GM11168 (cell line): Measurements from ENCODE around the gene PDLIM5.
"Not testable (repeated sequence)": the region's sequence is repeated elsewhere in the genome, so short reads cannot be mapped to it uniquely, and the experiment has no call there.

Experiments
- in situ Hi-C: fragments of 300-500 bp; cut with MboI; formaldehyde crosslinking; loops from one replicate; pipeline ENCODE4 v1.12.0; 2022; ENCODE audit warnings: low sequenced_read_pairs; ENCODE audit not compliant: unreplicated experiment

The PDLIM5 gene, protein sequence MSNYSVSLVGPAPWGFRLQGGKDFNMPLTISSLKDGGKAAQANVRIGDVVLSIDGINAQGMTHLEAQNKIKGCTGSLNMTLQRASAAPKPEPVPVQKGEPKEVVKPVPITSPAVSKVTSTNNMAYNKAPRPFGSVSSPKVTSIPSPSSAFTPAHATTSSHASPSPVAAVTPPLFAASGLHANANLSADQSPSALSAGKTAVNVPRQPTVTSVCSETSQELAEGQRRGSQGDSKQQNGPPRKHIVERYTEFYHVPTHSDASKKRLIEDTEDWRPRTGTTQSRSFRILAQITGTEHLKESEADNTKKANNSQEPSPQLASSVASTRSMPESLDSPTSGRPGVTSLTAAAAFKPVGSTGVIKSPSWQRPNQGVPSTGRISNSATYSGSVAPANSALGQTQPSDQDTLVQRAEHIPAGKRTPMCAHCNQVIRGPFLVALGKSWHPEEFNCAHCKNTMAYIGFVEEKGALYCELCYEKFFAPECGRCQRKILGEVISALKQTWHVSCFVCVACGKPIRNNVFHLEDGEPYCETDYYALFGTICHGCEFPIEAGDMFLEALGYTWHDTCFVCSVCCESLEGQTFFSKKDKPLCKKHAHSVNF

DNA sequence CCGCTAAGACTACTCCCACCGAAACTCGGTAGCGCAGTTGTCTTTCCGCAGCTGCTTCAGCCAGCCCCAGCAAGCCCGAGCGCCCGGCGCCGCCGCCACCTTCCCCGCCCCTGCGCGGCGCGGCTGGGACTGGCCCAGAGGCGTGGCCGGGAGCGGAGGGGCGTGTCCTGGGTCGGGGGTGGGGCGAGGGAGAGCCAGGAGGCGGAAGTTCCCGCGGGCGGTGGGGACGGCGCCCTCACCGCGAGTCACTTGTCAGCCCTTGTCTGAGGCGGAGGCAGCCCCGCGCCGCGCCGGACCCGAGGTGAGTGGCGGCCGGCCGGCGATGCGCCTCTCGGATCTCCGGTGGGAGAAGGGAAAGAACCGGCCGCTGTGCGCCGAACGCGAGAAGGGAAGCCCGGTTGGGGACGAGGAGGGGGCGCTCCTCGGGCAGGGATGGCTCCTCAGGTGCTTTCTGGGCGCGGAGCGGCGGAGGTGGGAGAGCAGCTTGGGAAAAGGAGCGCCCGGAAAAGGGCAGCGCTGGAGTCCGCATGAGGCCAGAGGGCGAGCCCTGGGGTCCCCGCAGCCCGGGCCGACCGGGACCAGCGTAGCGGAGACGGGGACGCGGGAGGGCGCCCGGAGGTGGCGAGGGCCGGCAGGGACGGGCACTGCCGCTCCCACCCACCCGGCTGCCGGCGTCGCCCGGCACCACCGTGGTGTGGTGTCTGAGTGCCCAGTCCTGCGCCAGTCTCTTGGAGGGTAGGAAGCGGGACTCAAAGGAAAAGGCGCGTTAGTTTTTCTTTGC is at the start of gene PDLIM5:
Gene PDLIM5, plus strand, starts transcription at position 248 of the 781 bp plus-strand sequence. CDS start 3,347 bp downstream, outside the sequence.
- in situ Hi-C loops, result no loop called here

DNA sequence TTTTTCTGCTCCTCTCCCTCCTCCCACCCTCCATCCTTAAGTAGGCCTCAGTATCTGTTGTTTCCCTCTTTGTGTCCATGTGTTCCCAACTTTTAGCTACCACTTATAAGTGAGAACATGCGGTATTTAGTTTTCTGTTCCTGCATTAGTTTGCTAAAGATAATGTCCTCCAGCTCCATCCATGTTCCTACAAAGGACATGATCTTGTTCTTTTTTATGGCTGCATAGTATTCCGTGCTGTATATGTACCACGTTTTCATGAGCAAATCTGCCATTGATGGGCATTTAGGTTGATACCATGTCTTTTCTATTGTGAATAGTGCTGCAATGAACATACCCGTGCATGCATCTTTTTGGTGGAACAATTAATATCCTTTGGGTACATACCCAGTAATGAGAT is 49.3 kb upstream of the PDLIM5 start:
- in situ Hi-C loops, result not testable (repeated sequence)

DNA sequence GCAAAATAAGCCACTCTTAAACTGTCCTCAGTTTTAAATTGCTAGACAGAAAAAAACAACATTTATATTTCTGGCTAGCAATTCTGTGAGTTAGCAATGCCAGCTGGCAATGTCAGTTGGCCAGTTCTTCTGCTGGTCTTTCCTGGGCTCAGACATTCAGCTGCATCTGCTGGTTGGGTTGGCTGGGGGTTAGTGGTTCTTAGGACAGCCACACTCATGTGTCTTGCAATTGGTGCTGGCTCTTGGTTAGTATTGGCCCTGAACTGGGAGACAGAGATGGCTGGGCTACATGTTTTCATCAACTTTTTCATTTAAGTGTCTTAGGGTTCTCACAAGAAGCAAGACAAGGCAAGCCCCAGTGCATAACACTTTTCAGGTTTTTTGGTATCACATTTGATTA is 48.0 kb upstream of the PDLIM5 start:
- in situ Hi-C loops, result no loop called here

- in situ Hi-C loops, result loop anchor here (5.0 kb wide), 1 partner anchor 195 kb away; no protein-coding TSS in a partner anchor
Measured at GRCh38 chr4:94406668-94407437, 44.9 kb upstream of the PDLIM5 start.

DNA sequence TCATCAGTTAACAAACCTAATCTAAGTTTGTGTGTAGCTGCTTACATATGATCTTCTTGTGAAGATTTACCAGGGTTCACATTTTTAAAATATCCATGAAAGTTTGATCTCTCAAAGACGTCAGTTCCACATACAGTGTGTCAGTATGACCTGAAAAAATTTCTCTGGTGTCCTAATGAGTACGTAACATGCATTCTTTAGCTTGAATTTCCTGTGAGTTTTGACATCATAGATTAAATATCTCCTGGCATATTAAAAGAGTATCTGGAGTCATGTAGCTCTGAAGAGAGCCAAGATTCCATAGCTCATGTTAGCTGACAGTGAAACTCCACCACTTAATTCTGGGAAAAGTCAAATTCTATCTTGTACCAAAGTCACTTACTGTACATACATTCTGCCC is 43.9 kb upstream of the PDLIM5 start:
- in situ Hi-C loops, result loop anchor here (5.0 kb wide), 1 partner anchor 194 kb away; no protein-coding TSS in a partner anchor

GRCh38 chr4:94408549-94409374 is 43.0 kb upstream of the PDLIM5 start:
- in situ Hi-C loops, result loop anchor here (5.0 kb wide), 1 partner anchor 194 kb away; no protein-coding TSS in a partner anchor

- in situ Hi-C loops, result loop anchor here (5.0 kb wide), 1 partner anchor 193 kb away; no protein-coding TSS in a partner anchor
Measured at GRCh38 chr4:94409375-94409679, 42.4 kb upstream of the PDLIM5 start.

DNA sequence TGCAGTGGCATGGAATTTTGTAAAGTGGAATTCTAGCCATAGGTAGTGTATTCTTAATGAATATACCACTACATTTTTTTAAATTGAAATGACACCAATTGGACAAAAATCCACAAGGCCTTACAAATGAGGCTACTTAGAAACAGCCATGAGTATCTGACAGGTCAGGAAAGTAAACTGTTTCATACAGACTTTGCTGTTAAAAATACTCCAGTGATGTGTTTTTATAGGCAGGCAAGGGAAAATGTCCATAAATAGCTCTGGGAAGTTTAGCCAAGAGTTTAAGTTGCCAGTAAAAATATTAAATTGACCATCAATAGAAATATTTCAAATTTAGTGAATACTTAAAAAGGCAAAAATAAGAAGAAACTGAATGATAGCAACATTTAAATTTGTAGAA is 41.8 kb upstream of the PDLIM5 start:
- in situ Hi-C loops, result loop anchor here (5.0 kb wide), 1 partner anchor 192 kb away; no protein-coding TSS in a partner anchor

- in situ Hi-C loops, result no loop called here
Measured at GRCh38 chr4:94410678-94411206, 41.0 kb upstream of the PDLIM5 start.

DNA sequence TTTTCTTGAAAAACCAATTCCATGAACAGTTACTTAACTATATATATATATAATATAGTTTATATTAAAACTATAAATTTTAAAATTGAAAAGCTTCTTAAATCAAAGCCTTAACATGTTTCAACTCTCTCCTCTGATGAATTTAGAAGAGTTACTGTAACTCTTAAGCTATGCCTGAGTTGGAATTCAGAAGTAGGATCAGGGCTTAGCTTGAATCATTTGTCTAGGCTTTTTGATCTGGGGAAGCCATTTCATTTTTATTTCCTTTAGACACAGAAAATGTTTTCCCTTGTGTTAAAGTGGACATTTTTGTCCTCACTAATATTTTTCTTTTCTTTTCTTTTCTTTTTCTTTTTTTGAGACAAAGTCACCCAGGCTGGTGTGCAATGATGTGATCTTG is 40.4 kb upstream of the PDLIM5 start:
- in situ Hi-C loops, result no loop called here

- in situ Hi-C loops, result no loop called here
Measured at GRCh38 chr4:94412019-94412657, 39.6 kb upstream of the PDLIM5 start.

DNA sequence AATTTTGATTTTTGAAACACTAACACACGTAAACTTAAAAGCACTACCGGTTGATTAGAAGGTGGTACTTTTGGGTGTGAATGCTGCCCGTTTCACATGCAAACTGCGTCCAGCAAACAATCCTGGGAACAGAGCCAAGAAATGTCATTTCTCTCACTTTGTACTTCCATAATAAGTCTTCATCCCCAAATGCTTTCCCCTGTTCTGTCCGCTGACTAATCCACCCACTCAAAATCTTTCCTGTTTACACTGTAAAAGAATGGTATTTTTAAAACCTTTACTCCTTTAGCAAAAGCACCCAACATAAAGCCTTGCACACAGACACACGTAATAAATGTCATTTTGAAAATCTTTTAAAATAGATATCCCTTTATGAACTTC is 39.1 kb upstream of the PDLIM5 start:
- in situ Hi-C loops, result no loop called here

DNA sequence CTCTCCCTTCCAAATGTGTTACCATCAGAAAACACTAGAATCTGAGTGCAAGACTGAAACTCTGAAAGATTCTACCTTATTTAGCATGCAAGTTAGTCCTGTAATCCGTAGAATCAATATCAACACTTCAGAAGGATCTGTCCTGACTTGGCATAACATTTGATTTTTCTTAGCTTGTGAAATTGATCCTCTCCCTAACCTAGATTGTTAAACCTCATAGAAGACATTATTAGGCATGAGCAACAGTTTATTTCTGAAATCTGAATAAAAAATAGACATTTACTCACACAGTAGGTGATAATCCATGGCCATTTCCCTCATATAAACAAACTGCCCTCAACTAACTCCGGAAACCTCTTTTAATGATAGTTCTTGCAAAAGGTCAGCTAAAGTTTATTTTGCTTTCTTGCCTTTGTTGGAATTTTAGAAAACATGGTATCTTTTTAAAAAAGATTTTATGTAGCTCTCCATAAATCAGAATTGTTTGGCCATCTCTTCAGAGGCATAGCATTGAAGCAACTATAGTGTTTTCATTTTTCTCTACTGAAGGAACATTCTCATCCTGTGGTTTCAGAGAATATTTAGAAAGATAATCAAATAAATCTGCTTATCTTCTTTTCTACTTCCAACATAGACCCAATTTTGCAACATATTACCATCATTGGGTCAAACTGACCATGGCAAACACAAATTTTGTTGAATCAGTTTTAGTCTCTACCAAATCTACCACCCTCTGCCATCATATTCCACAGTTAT is 38.5 kb upstream of the PDLIM5 start:
- in situ Hi-C loops, result no loop called here

- in situ Hi-C loops, result no loop called here
Measured at GRCh38 chr4:94414907-94415306, 36.8 kb upstream of the PDLIM5 start.

DNA sequence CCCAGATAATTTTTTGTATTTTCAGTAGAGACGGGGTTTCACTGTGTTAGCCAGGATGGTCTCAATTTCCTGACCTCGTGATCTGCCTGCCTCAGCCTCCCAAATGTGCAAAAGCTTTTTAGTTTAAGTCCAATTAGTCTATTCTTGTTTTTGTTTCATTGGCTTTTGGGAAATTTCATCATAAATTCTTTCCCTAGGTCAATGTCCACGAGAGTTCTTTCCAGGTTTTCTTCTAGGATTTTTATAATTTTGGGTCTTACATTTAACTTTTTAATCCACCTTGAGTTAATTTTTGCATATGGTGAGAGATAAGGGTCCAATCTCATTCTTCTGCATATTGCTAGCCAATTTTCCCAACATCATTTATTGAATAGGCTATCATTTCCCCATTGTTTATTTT is 36.3 kb upstream of the PDLIM5 start:
- in situ Hi-C loops, result no loop called here

- in situ Hi-C loops, result no loop called here
Measured at GRCh38 chr4:94416335-94416734, 35.4 kb upstream of the PDLIM5 start.

DNA sequence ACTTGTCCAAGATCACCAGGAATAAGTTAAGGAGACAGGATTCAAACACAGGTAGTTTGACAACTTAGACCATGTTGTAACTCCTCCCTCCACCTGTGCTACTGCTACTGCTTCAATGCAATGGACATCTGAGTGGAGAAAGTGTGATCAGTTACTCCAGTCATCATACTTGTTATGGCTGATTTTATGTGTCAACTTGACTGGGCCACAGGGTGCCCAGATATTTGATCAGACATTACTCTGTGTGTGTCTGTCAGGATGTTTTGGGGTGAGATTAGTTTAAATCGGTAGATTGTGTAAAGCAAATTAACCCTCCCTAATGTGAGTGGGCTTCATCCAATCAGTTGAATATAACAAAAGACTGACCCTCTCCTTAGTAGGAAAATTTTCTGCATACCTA is 34.8 kb upstream of the PDLIM5 start:
- in situ Hi-C loops, result no loop called here

DNA sequence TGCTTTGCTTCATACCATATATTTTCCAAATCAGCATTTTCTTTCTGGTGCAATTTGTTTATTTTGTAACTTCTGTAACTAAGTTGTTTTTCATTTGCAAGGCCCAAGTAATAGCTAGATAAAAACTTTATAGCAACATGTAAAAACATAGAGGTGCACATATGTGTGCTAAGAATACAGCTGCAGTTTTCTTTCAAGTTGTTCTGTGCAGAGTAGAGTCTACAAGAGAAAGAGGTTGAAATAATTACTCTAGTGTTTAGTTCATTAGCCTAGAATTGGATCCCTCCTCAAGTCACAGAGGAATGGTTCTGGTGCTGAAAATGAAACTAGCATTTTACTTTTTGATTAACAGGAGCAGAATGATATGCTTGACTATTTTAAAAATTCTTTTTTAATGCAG is 32.2 kb upstream of the PDLIM5 start:
- in situ Hi-C loops, result no loop called here
